Hematopoietic multipotent progenitor cell treated with erythropoietin and hydrocortisone succinate and interleukin-3 and kit ligand, for 4 days (in vitro differentiated cells): ENCODE results near the gene GGTA1.
"Not testable (repeated sequence)": the region's sequence is repeated elsewhere in the genome, so short reads cannot be mapped to it uniquely, and the experiment has no call there.

Experiments
- DNase-seq: peaks from one replicate; pipeline ENCODE4 v3.0.0-alpha.2; 2015

GGTA1 gene

GRCh38 chr9:121498487-121499176 lies 1.0 kb downstream of the GGTA1 start:
- DNase-seq, result peak; percentile 71

GRCh38 chr9:121498150-121498486 lies 1.5 kb downstream of the GGTA1 start:
- DNase-seq, result peak; percentile 94

- no peak for DNase-seq
Measured at GRCh38 chr9:121495976-121496375, 3.7 kb downstream of the GGTA1 start.

- peak; percentile 91 for DNase-seq
Measured at GRCh38 chr9:121494192-121494591, 5.5 kb downstream of the GGTA1 start.

GRCh38 chr9:121491111-121491510 lies 8.5 kb downstream of the GGTA1 start:
- DNase-seq, result no peak

- no peak for DNase-seq
Measured at GRCh38 chr9:121489344-121489743, 10.3 kb downstream of the GGTA1 start.

- peak; percentile 37 for DNase-seq
Measured at GRCh38 chr9:121486043-121486442, 13.6 kb downstream of the GGTA1 start.

GRCh38 chr9:121485623-121486022 lies 14.0 kb downstream of the GGTA1 start:
- DNase-seq, result peak; percentile 85

- DNase-seq, result no peak
Measured at GRCh38 chr9:121484651-121485446, 14.8 kb downstream of the GGTA1 start.

- DNase-seq, result no peak
Measured at GRCh38 chr9:121483473-121484031, 16.1 kb downstream of the GGTA1 start.

- no peak for DNase-seq
Measured at GRCh38 chr9:121483049-121483448, 16.6 kb downstream of the GGTA1 start.

- no peak for DNase-seq
Measured at GRCh38 chr9:121478816-121479676, 20.6 kb downstream of the GGTA1 start.

GRCh38 chr9:121476156-121476555 lies 23.5 kb downstream of the GGTA1 start:
- DNase-seq, result no peak

GRCh38 chr9:121474231-121474947 lies 25.3 kb downstream of the GGTA1 start:
- no peak for DNase-seq

GRCh38 chr9:121473229-121473628 lies 26.4 kb downstream of the GGTA1 start:
- no peak for DNase-seq

- no peak for DNase-seq
Measured at GRCh38 chr9:121472446-121472845, 27.2 kb downstream of the GGTA1 start.

- DNase-seq, result no peak
Measured at GRCh38 chr9:121466142-121466541, 33.5 kb downstream of the GGTA1 start.

GRCh38 chr9:121464968-121465367 lies 34.7 kb downstream of the GGTA1 start:
- no peak for DNase-seq

GRCh38 chr9:121463026-121463807 lies 36.4 kb downstream of the GGTA1 start:
- DNase-seq, result peak; percentile 78

- no peak for DNase-seq
Measured at GRCh38 chr9:121459513-121459912, 40.1 kb downstream of the GGTA1 start.

GRCh38 chr9:121458449-121458848 lies 41.2 kb downstream of the GGTA1 start:
- DNase-seq, result not testable (repeated sequence)
